Rectal smooth muscle tissue (tissue), 1 donor: ENCODE measurements around the gene HLA-F.

Experiments
- H3K27ac ChIP-seq: one replicate; pipeline ENCODE4 v1.7.0; 2013; ENCODE audit warnings: low read depth, low read length, inconsistent platforms
- H3K27me3 ChIP-seq: one replicate; pipeline ENCODE4 v1.7.0; 2013; ENCODE audit warnings: low read length; ENCODE audit not compliant: control insufficient read depth, insufficient read depth
- H3K36me3 ChIP-seq: one replicate; pipeline ENCODE4 v1.7.0; 2013; ENCODE audit warnings: low read length; ENCODE audit not compliant: control insufficient read depth, insufficient read depth
- H3K4me1 ChIP-seq: one replicate; pipeline ENCODE4 v1.7.0; 2013; ENCODE audit warnings: low read length; ENCODE audit not compliant: control insufficient read depth, insufficient read depth
- H3K4me3 ChIP-seq: one replicate; pipeline ENCODE4 v1.7.0; 2013; ENCODE audit warnings: low read length
- H3K9ac ChIP-seq: one replicate; pipeline ENCODE4 v1.7.0; 2013; ENCODE audit warnings: low read length

Gene HLA-F

DNA sequence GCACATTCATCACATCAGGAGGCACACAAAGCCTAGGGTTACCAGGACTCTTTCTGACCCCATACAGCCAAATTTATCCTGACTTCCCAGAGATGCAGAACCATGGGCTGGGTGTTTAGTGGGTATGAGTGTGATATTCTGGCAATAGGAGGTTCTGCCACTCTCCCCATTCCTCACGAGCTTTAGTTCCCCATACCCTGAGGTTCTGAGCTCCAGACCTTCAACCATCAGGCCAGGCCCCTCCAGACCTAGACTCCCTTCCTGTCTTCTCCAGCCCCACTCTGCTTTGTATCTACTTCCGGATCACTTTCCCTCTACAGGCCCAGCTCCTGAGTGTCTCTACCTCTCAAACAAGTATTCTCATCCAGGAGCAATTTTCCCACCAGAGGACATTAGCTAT is 4.4 kb downstream of the HLA-F start:
- Histone ChIP-seq H3K9ac (no peak overlapping the region), H3K27ac (no peak overlapping the region), H3K36me3 (no peaks in the 10 kb centered on the region), H3K27me3 (no peaks in the 10 kb centered on the region), H3K4me3 (no peak overlapping the region), H3K4me1 (peaks cover 3% of the 10 kb centered on the region)

DNA sequence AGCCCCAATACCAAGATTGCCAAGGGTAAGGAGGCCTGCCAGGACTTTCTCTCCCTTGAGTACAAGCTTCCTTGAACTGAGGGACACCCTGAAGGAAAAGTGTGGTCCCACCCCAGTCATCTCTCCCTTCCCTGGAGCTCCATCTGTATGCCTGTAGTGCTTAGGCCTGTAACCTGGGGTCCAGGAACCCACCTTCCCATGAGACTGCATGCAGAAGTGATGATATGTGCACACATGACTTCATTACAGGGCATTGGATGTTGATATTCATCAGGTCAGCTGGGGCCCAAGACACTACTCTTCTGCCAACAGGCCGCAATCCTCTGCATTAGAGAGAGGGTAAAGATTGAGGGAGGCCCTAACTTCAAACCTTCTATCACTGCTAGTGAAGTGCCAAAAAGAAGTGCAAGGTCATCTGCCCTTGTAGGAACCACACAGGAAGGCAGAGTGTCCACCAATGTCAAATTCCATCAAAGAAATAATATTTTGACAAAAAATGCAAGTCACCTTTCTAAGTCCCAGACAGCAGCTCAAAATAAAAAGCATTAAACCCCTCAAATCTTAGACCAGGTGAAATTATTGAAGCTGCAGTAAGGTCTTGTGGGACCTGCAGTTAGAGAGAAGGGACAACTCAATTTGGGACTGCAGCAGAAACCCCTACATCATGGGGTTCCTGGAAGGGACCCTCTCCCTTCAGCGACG is 5.1 kb downstream of the HLA-F start:
- Histone ChIP-seq H3K27ac (no peak overlapping the region), H3K9ac (no peak overlapping the region), H3K27me3 (no peaks in the 10 kb centered on the region), H3K36me3 (no peaks in the 10 kb centered on the region), H3K4me3 (no peak overlapping the region), H3K4me1 (peaks cover 3% of the 10 kb centered on the region)

DNA sequence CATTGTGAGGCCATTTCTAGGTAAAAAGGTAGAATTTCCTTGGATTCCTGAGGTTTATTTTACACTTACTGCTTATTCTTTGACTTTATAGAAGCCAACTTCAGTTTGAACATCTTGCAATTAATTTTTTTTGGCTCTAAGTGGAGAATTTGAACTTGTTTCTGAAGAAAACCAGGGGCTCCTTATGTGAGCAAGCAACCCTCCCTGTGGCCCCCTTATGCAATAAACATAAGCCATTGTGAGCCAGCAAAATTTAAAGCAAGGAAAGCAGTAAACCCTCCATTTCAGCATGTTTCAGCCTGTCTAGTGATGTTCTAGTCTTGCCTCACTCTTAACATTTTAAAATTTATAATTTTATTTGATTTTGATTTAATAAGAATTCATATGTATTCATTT is 5.6 kb downstream of the HLA-F start:
- H3K4me3 ChIP-seq: no peak overlapping the region
- H3K27me3 ChIP-seq: no peaks in the 10 kb centered on the region
- no peak overlapping the region for H3K27ac ChIP-seq
- peaks cover 3% of the 10 kb centered on the region for H3K4me1 ChIP-seq
- no peak overlapping the region for H3K9ac ChIP-seq
- H3K36me3 ChIP-seq: no peaks in the 10 kb centered on the region

DNA sequence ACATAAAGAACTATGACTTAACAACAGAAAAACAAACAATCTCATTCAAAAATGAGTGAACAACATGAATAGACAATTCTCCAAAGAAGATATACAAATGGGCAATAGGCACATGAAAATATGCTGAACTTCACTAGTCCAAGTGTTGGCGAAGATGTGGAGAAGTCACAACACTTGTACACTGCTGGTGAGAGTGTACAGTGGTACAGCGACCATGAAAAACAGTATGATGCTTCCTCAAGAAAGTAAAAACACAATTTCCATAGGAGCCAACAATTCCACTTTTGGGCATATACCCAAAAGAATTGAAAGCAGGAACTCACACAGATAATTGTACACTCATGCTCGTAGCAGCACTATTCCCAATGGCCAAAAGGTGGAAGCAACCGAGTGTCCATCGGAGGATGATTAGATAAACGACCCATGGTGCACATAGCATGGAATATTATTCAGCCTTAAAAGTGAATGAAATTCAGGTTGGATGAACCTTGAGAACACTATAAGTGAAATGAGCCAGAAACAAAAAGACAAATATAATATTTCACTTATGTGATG is 6.6 kb downstream of the HLA-F start:
- no peak overlapping the region for H3K4me3 ChIP-seq
- H3K27ac ChIP-seq: no peak overlapping the region
- no peak overlapping the region for H3K9ac ChIP-seq
- H3K36me3 ChIP-seq: no peaks in the 10 kb centered on the region
- no peaks in the 10 kb centered on the region for H3K4me1 ChIP-seq
- no peaks in the 10 kb centered on the region for H3K27me3 ChIP-seq

DNA sequence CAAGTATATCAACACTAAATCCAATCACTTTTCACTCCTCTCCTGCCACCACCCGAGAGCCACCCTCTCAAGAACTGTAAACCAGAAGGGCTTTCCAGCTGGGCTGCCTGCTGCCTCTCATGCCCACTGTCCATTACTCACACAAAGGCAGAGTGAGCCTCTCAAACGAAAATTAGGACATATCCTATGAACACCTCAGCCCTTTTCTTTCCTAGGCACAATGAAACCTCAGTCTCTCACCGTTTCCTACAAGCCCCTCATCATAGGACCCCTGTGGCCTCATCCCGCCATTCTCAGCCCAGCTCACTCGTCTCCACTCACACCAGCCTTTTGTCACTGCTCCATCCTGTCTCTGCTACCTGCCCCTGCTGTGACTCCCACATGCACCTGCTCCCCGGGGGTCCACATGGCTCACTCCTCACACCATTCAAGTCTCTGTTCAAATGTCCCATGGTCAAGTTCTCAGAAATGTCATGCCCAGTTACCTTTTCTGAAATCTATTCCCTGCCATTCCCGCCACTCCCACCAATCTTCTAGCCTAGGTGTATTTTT is 7.4 kb downstream of the HLA-F start:
- no peak overlapping the region for H3K27ac ChIP-seq
- H3K4me3 ChIP-seq: no peak overlapping the region
- H3K4me1 ChIP-seq: no peaks in the 10 kb centered on the region
- H3K36me3 ChIP-seq: no peaks in the 10 kb centered on the region
- H3K27me3 ChIP-seq: no peaks in the 10 kb centered on the region
- H3K9ac ChIP-seq: no peak overlapping the region

DNA sequence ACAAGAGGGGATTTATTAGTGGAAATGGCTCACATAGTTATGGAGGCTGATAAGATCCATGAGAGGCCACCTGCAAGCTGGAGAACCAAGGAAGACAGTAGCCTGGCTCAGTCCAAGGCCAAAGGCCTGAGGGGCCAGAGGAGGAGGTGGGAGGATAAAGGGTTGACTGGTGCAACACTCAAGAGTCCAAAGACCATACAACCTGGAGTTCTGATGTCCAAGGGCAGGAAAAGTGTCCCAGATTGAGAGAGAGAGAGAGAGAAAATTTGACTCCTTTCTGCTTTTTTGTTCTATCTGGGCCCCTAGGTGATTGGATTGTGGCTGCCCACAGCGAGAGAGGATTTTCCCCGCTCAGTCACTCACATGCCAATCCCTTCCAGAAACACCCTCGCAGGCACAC is 8.0 kb downstream of the HLA-F start:
- Histone ChIP-seq H3K4me3 (no peak overlapping the region), H3K9ac (no peak overlapping the region), H3K4me1 (no peaks in the 10 kb centered on the region), H3K36me3 (no peaks in the 10 kb centered on the region), H3K27me3 (no peaks in the 10 kb centered on the region), H3K27ac (no peak overlapping the region)

DNA sequence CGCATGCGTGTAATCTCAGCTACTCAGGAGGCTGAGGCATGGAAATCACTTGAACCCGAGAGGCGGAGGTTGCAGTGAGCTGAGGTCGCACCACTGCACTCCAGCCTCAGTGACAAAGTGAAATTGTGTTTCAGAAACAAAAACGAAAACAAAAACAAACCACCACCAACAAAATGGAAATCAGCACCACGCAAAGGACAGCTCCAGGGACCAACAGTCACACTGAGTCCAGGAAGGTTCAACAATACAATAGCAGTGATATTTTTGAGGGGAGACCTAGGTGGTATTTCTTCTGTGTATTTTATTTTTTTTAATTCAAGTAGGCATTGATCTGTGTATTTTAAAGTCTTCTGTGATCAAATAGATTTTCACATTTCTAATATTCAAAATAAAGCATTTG is 9.8 kb downstream of the HLA-F start:
- Histone ChIP-seq H3K4me3 (no peak overlapping the region), H3K9ac (no peak overlapping the region), H3K27me3 (no peaks in the 10 kb centered on the region), H3K36me3 (no peaks in the 10 kb centered on the region), H3K4me1 (no peaks in the 10 kb centered on the region), H3K27ac (no peak overlapping the region)

DNA sequence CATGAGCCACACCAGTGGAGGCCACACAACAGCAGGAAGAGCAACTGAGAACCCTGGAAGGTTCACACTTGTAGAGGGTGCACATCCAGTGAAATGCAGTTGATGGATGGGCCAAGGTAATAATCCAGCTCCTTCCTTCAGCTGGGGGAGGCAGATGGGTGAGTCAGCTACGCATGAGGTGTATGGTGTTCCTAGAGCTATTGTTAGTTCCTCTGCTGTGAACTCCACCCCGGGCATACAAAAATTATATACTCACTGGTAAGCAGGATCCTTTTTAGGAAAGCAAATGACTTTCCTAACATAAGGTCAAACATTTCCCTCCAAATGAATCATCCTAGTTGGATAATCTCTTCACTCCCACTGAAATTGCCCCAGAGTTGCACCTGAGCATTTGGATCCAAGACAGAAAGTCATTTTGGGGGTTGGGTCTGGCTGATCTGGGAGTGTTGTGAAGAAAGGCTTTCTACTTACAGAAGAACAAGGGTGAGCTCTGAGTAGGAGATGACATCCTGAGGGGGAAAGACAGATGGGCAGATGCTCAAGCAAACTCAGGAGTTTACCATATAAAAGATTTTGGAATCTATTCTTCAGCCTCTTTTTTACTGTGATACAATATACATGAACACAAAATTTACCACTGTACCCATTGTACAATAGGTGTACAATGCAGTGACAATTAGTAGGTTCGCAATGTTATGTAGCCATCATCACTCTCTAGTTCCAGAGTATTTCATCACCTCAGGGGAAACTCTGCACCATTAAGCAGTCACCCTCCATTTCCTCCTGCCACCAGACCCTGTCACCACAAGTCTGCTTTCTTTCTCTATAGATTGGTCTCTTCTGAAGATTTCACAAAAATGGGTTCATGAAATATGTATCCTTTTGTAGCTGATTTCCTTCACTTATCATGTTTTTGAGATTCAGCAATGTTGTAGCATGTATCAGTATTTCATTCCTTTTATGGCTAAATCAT is 11.1 kb downstream of the HLA-F start:
- Histone ChIP-seq H3K27ac (no peak overlapping the region), H3K36me3 (no peaks in the 10 kb centered on the region), H3K4me3 (no peak overlapping the region), H3K27me3 (no peaks in the 10 kb centered on the region), H3K9ac (no peak overlapping the region), H3K4me1 (no peaks in the 10 kb centered on the region)

DNA sequence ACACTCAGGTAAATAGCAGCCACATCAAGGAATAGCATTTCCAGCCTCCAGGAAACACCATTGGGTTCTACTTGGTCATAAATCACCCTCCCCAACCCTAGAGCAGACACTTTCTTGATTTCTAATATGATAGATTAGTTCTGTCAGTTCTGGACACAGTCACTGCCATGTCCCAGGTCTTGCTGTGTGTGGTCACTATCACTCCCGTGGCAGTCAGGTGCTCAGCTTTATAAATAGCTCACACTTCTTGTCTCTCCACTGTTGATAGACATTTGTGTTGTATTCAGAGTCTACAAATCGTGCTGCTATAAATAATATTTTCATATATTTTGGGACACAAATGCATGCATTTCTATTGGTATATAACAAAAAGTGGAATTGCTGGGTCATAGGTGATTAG is 13.3 kb downstream of the HLA-F start:
- Histone ChIP-seq H3K4me1 (no peaks in the 10 kb centered on the region), H3K27ac (no peak overlapping the region), H3K4me3 (no peak overlapping the region), H3K36me3 (no peaks in the 10 kb centered on the region), H3K9ac (no peak overlapping the region), H3K27me3 (no peaks in the 10 kb centered on the region)

DNA sequence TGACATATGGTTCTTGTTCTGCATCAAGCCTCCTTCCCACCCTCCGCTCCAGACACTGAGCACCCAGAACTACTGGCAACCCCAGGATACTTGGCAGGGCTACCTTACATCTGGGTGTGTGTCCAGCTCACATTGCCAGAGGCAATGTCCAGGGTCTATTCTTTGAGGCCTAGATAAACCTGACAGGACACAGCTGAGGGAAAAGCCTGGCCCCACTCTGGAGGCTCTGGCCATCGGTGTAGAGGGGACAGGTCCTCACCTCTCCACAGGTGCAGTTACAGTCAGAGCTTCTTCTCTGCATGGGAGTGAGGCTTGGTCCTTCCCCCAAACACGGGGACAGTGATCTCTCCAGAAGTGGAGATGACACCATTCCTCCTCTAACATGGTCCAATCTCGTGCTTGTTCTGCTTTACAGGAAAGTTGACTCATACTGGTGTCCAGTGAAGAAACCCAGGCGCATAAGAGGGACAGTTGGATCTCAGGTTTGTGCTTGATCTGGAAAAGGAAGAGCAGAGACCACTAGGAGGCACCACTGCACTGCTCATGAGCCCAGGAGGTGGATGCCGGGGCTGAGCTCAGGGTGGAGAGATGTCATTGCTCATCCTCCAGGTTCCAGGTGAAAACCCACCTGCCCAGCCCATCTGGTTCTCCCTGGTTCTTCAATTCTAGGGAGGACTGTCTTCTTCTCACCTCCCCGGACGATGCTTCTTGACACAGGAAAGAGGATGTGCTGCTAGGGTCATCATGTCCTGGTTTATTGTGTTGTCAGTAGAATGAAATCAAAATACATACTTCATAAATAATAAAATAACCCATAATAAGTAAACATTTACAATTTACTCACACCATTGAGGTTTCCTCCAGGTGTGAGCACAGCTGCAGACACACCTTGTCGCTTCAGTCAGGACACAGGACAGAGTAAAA is 14.7 kb downstream of the HLA-F start:
- Histone ChIP-seq H3K4me1 (no peaks in the 10 kb centered on the region), H3K27ac (no peak overlapping the region), H3K9ac (no peak overlapping the region), H3K4me3 (no peak overlapping the region), H3K36me3 (no peaks in the 10 kb centered on the region), H3K27me3 (no peaks in the 10 kb centered on the region)

DNA sequence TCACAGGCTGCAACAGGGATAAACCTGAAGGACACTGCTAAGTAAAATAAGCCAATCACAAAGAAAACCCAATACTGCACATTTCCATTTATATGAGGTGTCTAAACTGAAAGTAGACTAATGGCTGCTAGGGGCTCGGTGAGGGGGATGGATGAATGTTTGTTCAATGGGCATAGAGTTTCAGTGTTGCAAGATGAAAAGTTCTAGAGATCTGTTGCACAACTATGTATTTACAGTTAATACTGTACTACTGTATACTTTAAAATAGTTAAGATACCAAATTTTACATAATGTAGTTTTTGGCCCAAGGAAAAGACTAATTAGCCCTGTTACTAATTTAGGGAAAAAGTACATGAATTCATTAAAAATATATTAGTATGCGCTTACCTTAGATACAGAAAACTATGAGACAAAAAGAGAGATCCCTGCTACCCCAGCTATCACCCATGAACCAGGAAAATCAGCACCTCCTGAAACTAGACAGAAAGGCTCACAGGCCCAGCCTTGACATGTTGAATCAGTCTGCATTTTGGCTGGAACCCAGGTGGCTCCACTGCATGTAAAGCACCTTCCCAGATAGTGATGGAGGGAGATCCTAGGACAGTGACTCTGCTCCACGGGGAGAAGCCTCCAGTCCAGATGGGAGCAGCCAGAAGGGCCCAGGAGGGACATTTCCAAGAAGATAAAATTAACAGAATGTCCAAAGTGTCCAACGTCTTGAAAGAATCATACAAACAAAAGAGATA is 16.1 kb downstream of the HLA-F start:
- Histone ChIP-seq H3K4me3 (no peak overlapping the region), H3K9ac (no peak overlapping the region), H3K36me3 (no peaks in the 10 kb centered on the region), H3K27ac (no peak overlapping the region), H3K27me3 (no peaks in the 10 kb centered on the region), H3K4me1 (no peaks in the 10 kb centered on the region)
